Activated CD8-positive, alpha-beta T cell treated with anti-CD3 and anti-CD28 coated beads for 36 hours (primary cell): ENCODE data around the gene KIAA0040. TPM values are rescaled to one million over a fixed set of nuclear protein-coding genes. Genes with fewer than 3 reads are reported as not detected.
A peak's percentile ranks its signal among the peaks of the same experiment; 100 is the strongest.

Experiments used
- ATAC-seq: fragments of 200-7000 bp; cut with Tn5 transposase; one replicate; pipeline ENCODE4 v1.10.0; 2021; ENCODE audit warnings: mild to moderate bottlenecking, moderate library complexity
- CTCF ChIA-PET: fragments of 350-600 bp; sonication (Branson Sonifier 250); formaldehyde crosslinking; loops from one replicate; lab custom pipeline; 2021; ENCODE audit warnings: antibody characterized with exemption; lab: Charles Lee
- POLR2A ChIA-PET: fragments of 350-600 bp; sonication (Branson Sonifier 250); formaldehyde crosslinking; loops from one replicate; lab custom pipeline; 2021; ENCODE audit warnings: antibody characterized with exemption; lab: Charles Lee
- DNase-seq: peaks from one replicate; pipeline ENCODE4 v3.0.0-alpha.2; 2020
- H3K27ac Mint-ChIP-seq: one replicate; pipeline ENCODE4 v1.8.0; 2021; ENCODE audit warnings: mild to moderate bottlenecking, mixed read lengths
- H3K27me3 Mint-ChIP-seq: one replicate; pipeline ENCODE4 v1.8.0; 2021; ENCODE audit warnings: mixed read lengths
- H3K36me3 Mint-ChIP-seq: one replicate; pipeline ENCODE4 v1.8.0; 2021; ENCODE audit warnings: low read depth, mixed read lengths
- H3K4me1 Mint-ChIP-seq: one replicate; pipeline ENCODE4 v1.8.0; 2021; ENCODE audit warnings: low read depth, mixed read lengths
- H3K4me3 Mint-ChIP-seq: one replicate; pipeline ENCODE4 v1.8.0; 2021; ENCODE audit warnings: mild to moderate bottlenecking, moderate library complexity, mixed read lengths
- H3K9me3 Mint-ChIP-seq: one replicate; pipeline ENCODE4 v1.8.0; 2021; ENCODE audit warnings: mixed read lengths
- CTCF ChIP-seq: fragments of 200-600 bp; IDR thresholded peaks from one replicate; pipeline ENCODE4 v1.8.0; 2022; ENCODE audit warnings: antibody characterized with exemption, mild to moderate bottlenecking
- intact Hi-C: fragments of 100-400 bp; cut with micrococcal nuclease; formaldehyde crosslinking; loops from one replicate; pipeline ENCODE4 v1.10.0; 2022
- total RNA-seq, 2 experiments: library from RNA; stranded (reverse); gene quantifications; one replicate each; pipeline ENCODE4 v1.2.3, GENCODE V29; 2021

Gene KIAA0040
- total RNA-seq, 2 experiments from 2014 or later = 20.8 to 21.1 TPM

GRCh38 chr1:175219774-175220173 lies 27.2 kb upstream of the KIAA0040 start:
- CTCF ChIA-PET = interaction anchor here (1.1 kb wide), 1 partner anchor 73 kb away, joined by 3 read pairs; no protein-coding TSS in a partner anchor
- intact Hi-C loops = no loop called here
- TF ChIP-seq CTCF = no peak

GRCh38 chr1:175218786-175219434 lies 26.3 kb upstream of the KIAA0040 start:
- H3K9me3 Mint-ChIP-seq = no peaks in the 10 kb centered on the region
- no peaks in the 10 kb centered on the region for H3K27me3 Mint-ChIP-seq
- ChIA-PET POLR2A (no interaction called here), CTCF (interaction anchor here (1.1 kb wide), 1 partner anchor 72 kb away, joined by 3 read pairs; no protein-coding TSS in a partner anchor)
- DNase-seq = no peak
- no peak overlapping the region for H3K27ac Mint-ChIP-seq
- no peak for TF ChIP-seq CTCF
- intact Hi-C loops = no loop called here
- no peak overlapping the region for H3K4me3 Mint-ChIP-seq
- no peaks in the 10 kb centered on the region for H3K36me3 Mint-ChIP-seq
- peaks cover 4% of the 10 kb centered on the region for H3K4me1 Mint-ChIP-seq
- peak; percentile 61 for ATAC-seq

More at GRCh38 chr1:175219774-175220173, 27.2 kb upstream of the KIAA0040 start:
- Mint-ChIP-seq H3K4me1 (peaks cover 4% of the 10 kb centered on the region), H3K36me3 (no peaks in the 10 kb centered on the region), H3K9me3 (no peaks in the 10 kb centered on the region), H3K4me3 (no peak overlapping the region), H3K27ac (no peak overlapping the region), H3K27me3 (no peaks in the 10 kb centered on the region)
- ATAC-seq (no peak), DNase-seq (no peak)
- POLR2A ChIA-PET = no interaction called here

- ATAC-seq (no peak), DNase-seq (no peak)
- CTCF ChIA-PET = interaction anchor here (1.6 kb wide), 1 partner anchor 66 kb away, joined by 5 read pairs; no protein-coding TSS in a partner anchor
- H3K4me1 Mint-ChIP-seq = peaks cover 7% of the 10 kb centered on the region
- no peak overlapping the region for H3K27ac Mint-ChIP-seq
- no peak for TF ChIP-seq CTCF
- no peak overlapping the region for H3K4me3 Mint-ChIP-seq
- no peaks in the 10 kb centered on the region for H3K36me3 Mint-ChIP-seq
- H3K9me3 Mint-ChIP-seq = no peaks in the 10 kb centered on the region
- intact Hi-C loops = no loop called here
- no peaks in the 10 kb centered on the region for H3K27me3 Mint-ChIP-seq
- POLR2A ChIA-PET = no interaction called here
These were observed 25.4 kb upstream of the KIAA0040 start for GRCh38 chr1:175217721-175218531.

GRCh38 chr1:175216444-175216843 lies 23.9 kb upstream of the KIAA0040 start:
- Mint-ChIP-seq H3K9me3 (no peaks in the 10 kb centered on the region), H3K27ac (no peak overlapping the region)
- POLR2A ChIA-PET = no interaction called here

More at GRCh38 chr1:175216444-175216843, 23.9 kb upstream of the KIAA0040 start:
- CTCF ChIA-PET = interaction anchor here (0.7 to 3.2 kb wide), 6 partner anchors 28 to 102 kb away, joined by 3 to 14 read pairs (median 4); no protein-coding TSS in a partner anchor
- Mint-ChIP-seq H3K27me3 (no peaks in the 10 kb centered on the region), H3K4me3 (no peak overlapping the region), H3K4me1 (peaks cover 19% of the 10 kb centered on the region), H3K36me3 (no peaks in the 10 kb centered on the region)
- TF ChIP-seq CTCF = no peak
- intact Hi-C loops = no loop called here
- DNase-seq = no peak
- ATAC-seq = no peak
